Psoas muscle (tissue), 8 donors: Measurements from ENCODE around the gene C18orf32. TPM values are rescaled to one million over a fixed set of nuclear protein-coding genes. Genes with fewer than 3 reads are reported as not detected.
"Not testable (repeated sequence)": the region's sequence is repeated elsewhere in the genome, so short reads cannot be mapped to it uniquely, and the experiment has no call there.

ENCODE experiments used
- ATAC-seq, 4 donors: fragments of 200-7000 bp; cut with Tn5 transposase; one replicate each; pipeline ENCODE4 v1.9.1; 2020; ENCODE audit warnings: moderate library complexity in 3 of 4, mild to moderate bottlenecking in 2 of 4
- DNase-seq, 2 donors: peaks; one replicate each; pipeline ENCODE4 v3.0.0-alpha.2; 2020
- H3K27ac ChIP-seq: fragments of 200-600 bp; one replicate; pipeline ENCODE4 v1.8.0; 2022
- H3K27me3 ChIP-seq, 3 donors: fragments of 200-600 bp in 1 of 3; one replicate each; pipeline versions ENCODE4 v1.6.1 to v1.8.0; 2013 to 2022; ENCODE audit warnings: low read length in 2 of 3, mild to moderate bottlenecking in 2 of 3, moderate library complexity in 1 of 3; ENCODE audit not compliant: insufficient read depth in 3 of 3
- H3K36me3 ChIP-seq, 2 donors: fragments of 200-600 bp in 1 of 2; one replicate each; pipeline versions ENCODE4 v1.6.1 to v1.8.0; 2013 to 2022; ENCODE audit warnings: low read depth in 1 of 2, mild to moderate bottlenecking in 1 of 2, moderate library complexity in 1 of 2; ENCODE audit not compliant: insufficient read depth in 1 of 2
- H3K4me1 ChIP-seq: fragments of 200-600 bp; one replicate; pipeline ENCODE4 v1.8.0; 2022
- H3K4me3 ChIP-seq: fragments of 200-600 bp; one replicate; pipeline ENCODE4 v1.8.0; 2022; ENCODE audit warnings: mild to moderate bottlenecking
- H3K9me3 ChIP-seq: fragments of 200-600 bp; one replicate; pipeline ENCODE4 v1.8.0; 2022
- CTCF ChIP-seq: fragments of 200-600 bp; IDR thresholded peaks from one replicate; pipeline ENCODE4 v1.8.0; 2022; ENCODE audit warnings: antibody characterized with exemption
- WGBS, 3 donors: extraction: QIAGEN DNeasy Blood & Tissue Kit; methylation state at CpG; one replicate each; pipeline versions ENCODE4 v1.1.6 to v1.1.7; 2013; 5-methylcytosine and 5-hydroxymethylcytosine counted together
- intact Hi-C, 2 donors: fragments of 100-400 bp; cut with DNase I; formaldehyde crosslinking; loops; one replicate each; pipeline versions ENCODE4 v1.11.0 to v1.14.2; 2022
- polyA plus RNA-seq, 3 donors: library from polyadenylated mRNA; stranded (reverse); fragments of 200-250 nt; gene quantifications; one replicate each; pipeline ENCODE4 v1.2.3, GENCODE V29; 2013
- total RNA-seq, 4 donors: library from RNA; stranded (reverse); fragmentation: NEBNext Ultra II Directional in 2 of 4; extraction: Animal tissue kit (Norgen Biotek cat#: 25700) in 2 of 4; gene quantifications; one replicate each; pipeline versions ENCODE4 v1.2.1 to v1.2.4, GENCODE V29; 2021 to 2023
- donor health status: healthy with polysubstance abuse.
- donor health status: DM: no; HTN: no; CAD: no; lungs with moderate emphysema.
- donor health status: Bipolar disorder and iron deficiency.
- donor health status: healthy.
- donor health status: DM: yes; HTN: yes; CAD: no.
- donor health status: DM: no; HTN: no; CAD: no.
- donor health status: DM: no; HTN: no; CAD: no.
- donor health status: DM: yes; HTN: yes; CAD: no.

Gene C18orf32
- total and polyA plus RNA-seq, 7 donors: 25.7 to 75.9 (median 39.6) TPM

- WGBS, 3 donors: 65 to 67% (median 66%) methylated on average over 8 of the region's 8 CpGs
- no peak for ATAC-seq
- Histone ChIP-seq H3K27ac (no peak overlapping the region), H3K36me3 (no peaks in the 10 kb centered on the region), H3K4me3 (no peak overlapping the region), H3K9me3 (no peaks in the 10 kb centered on the region), H3K4me1 (no peaks in the 10 kb centered on the region), H3K27me3 (no peaks in the 10 kb centered on the region)
- no peak for DNase-seq
- no peak for TF ChIP-seq CTCF
- intact Hi-C loops: no loop called here
These were observed 40.7 kb upstream of the C18orf32 start for GRCh38 chr18:49527631-49528327.

- H3K27me3 ChIP-seq: no peaks in the 10 kb centered on the region
- H3K27ac ChIP-seq: no peak overlapping the region
- H3K4me3 ChIP-seq: no peak overlapping the region
- TF ChIP-seq CTCF: no peak
- no peaks in the 10 kb centered on the region for H3K9me3 ChIP-seq
- intact Hi-C loops: no loop called here
- DNase-seq (no peak), ATAC-seq (no peak)
- 98 to 100% (median 98%) methylated on average over 2 of the region's 2 CpGs for WGBS, 3 donors
- no peaks in the 10 kb centered on the region for H3K36me3 ChIP-seq
- no peaks in the 10 kb centered on the region for H3K4me1 ChIP-seq
These were observed 38.9 kb upstream of the C18orf32 start for GRCh38 chr18:49525981-49526380.

GRCh38 chr18:49524951-49525350, 37.9 kb upstream of the C18orf32 start:
- no peaks in the 10 kb centered on the region for H3K4me1 ChIP-seq
- H3K9me3 ChIP-seq: no peaks in the 10 kb centered on the region
- no peak overlapping the region for H3K27ac ChIP-seq
- intact Hi-C loops: no loop called here
- DNase-seq (no peak), ATAC-seq (no peak)
- no peaks in the 10 kb centered on the region for H3K36me3 ChIP-seq
- H3K27me3 ChIP-seq: no peaks in the 10 kb centered on the region
- WGBS, 3 donors: 100% methylated on average over 2 of the region's 2 CpGs
- TF ChIP-seq CTCF: no peak
- H3K4me3 ChIP-seq: no peak overlapping the region

GRCh38 chr18:49524349-49524748, 37.3 kb upstream of the C18orf32 start:
- ATAC-seq (no peak), DNase-seq (no peak)
- Histone ChIP-seq H3K36me3 (no peaks in the 10 kb centered on the region), H3K4me1 (no peaks in the 10 kb centered on the region), H3K4me3 (no peak overlapping the region), H3K27me3 (no peaks in the 10 kb centered on the region), H3K9me3 (no peaks in the 10 kb centered on the region), H3K27ac (no peak overlapping the region)
- WGBS, 3 donors: 87 to 93% (median 93%) methylated on average over 2 of the region's 2 CpGs
- intact Hi-C loops: no loop called here
- no peak for TF ChIP-seq CTCF

GRCh38 chr18:49523580-49524093, 36.6 kb upstream of the C18orf32 start:
- WGBS, 3 donors: 94 to 98% (median 96%) methylated on average over 7 of the region's 7 CpGs
- H3K36me3 ChIP-seq, H3K9me3 ChIP-seq, H3K4me3 ChIP-seq, ATAC-seq, H3K27ac ChIP-seq, H3K4me1 ChIP-seq, DNase-seq, H3K27me3 ChIP-seq, intact Hi-C loops: not testable (repeated sequence)
